Esophagus (tissue), 2 donors: ENCODE data around the gene RGS9BP. TPM values are rescaled to one million over a fixed set of nuclear protein-coding genes. Genes with fewer than 3 reads are reported as not detected.
A peak's percentile ranks its signal among the peaks of the same experiment; 100 is the strongest.

ENCODE experiments used
- H3K27ac ChIP-seq, 2 donors: one replicate each; pipeline ENCODE4 v1.5.1; 2013; ENCODE audit warnings: low read depth in 2 of 2, mild to moderate bottlenecking in 2 of 2, inconsistent platforms in 1 of 2, low read length in 1 of 2, moderate library complexity in 1 of 2
- H3K27me3 ChIP-seq, 2 donors: one replicate each; pipeline ENCODE4 v1.6.1; 2013; ENCODE audit warnings: low read length in 2 of 2, control low read depth in 1 of 2, mild to moderate bottlenecking in 1 of 2; ENCODE audit not compliant: insufficient read depth in 2 of 2, control insufficient read depth in 1 of 2
- H3K36me3 ChIP-seq, 2 donors: one replicate each; pipeline ENCODE4 v1.6.1; 2013; ENCODE audit warnings: low read length in 1 of 2; ENCODE audit not compliant: control insufficient read depth in 2 of 2, insufficient read depth in 2 of 2
- H3K4me1 ChIP-seq, 2 donors: one replicate each; pipeline ENCODE4 v1.6.1; 2013; ENCODE audit warnings: low read length in 1 of 2; ENCODE audit not compliant: control insufficient read depth in 2 of 2, insufficient read depth in 2 of 2
- H3K4me3 ChIP-seq, 2 donors: one replicate each; pipeline ENCODE4 v1.5.1; 2013; ENCODE audit warnings: low read length in 2 of 2, mild to moderate bottlenecking in 2 of 2, low read depth in 1 of 2, moderate library complexity in 1 of 2
- H3K9me3 ChIP-seq, 2 donors: one replicate each; pipeline ENCODE4 v1.6.1; 2013; ENCODE audit warnings: mild to moderate bottlenecking in 2 of 2, low read depth in 1 of 2, low read length in 1 of 2, moderate library complexity in 1 of 2; ENCODE audit not compliant: control insufficient read depth in 2 of 2, insufficient read depth in 1 of 2
- WGBS, 2 donors: extraction: QIAGEN DNeasy Blood & Tissue Kit; methylation state at CpG; one replicate each; pipeline ENCODE4 v1.1.7; 2013; 5-methylcytosine and 5-hydroxymethylcytosine counted together
- polyA plus RNA-seq, 2 donors: library from polyadenylated mRNA; stranded (reverse); fragments of 200-250 nt; gene quantifications; one replicate each; pipeline ENCODE4 v1.2.3, GENCODE V29; 2013
- donor health status: healthy with polysubstance abuse.
- donor health status: Bipolar disorder and iron deficiency.

RGS9BP gene
- polyA plus RNA-seq = under 1 TPM; 0.12 to 0.37 TPM

GRCh38 chr19:32675720-32676185, at the start of gene RGS9BP:
RGS9BP (plus strand) TSS chr19:32675848; CDS start chr19:32676264, 416 bp downstream.
- Histone ChIP-seq H3K36me3 (no peaks in the 10 kb centered on the region), H3K4me3 (peak within 1 kb of the TSS; percentile 66 to 95), H3K27me3 (no peaks in the 10 kb centered on the region), H3K4me1 (peaks cover 8 to 25% of the 10 kb centered on the region in 2 donors), H3K27ac (peak within 1 kb of the TSS; percentile 86 to 90), H3K9me3 (no peaks in the 10 kb centered on the region)
- WGBS, 2 donors = 1 to 2% methylated on average over 52 to 53 of the region's 53 CpGs

GRCh38 chr19:32626969-32627368, 48.7 kb upstream of the RGS9BP start:
- no peaks in the 10 kb centered on the region for H3K9me3 ChIP-seq
- no peak overlapping the region for H3K4me3 ChIP-seq
- no peaks in the 10 kb centered on the region for H3K27me3 ChIP-seq
- peaks cover 15 to 44% of the 10 kb centered on the region in 2 donors for H3K36me3 ChIP-seq
- H3K27ac ChIP-seq = no peak overlapping the region
- 92 to 97% methylated on average over 4 of the region's 4 CpGs for WGBS, 2 donors
- no peaks in the 10 kb centered on the region for H3K4me1 ChIP-seq

- H3K27me3 ChIP-seq = no peaks in the 10 kb centered on the region
- 89 to 90% methylated on average over 15 of the region's 15 CpGs for WGBS, 2 donors
- peaks cover 15 to 38% of the 10 kb centered on the region in 2 donors for H3K36me3 ChIP-seq
- no peaks in the 10 kb centered on the region for H3K9me3 ChIP-seq
- no peaks in the 10 kb centered on the region for H3K4me1 ChIP-seq
- no peak overlapping the region for H3K4me3 ChIP-seq
- no peak overlapping the region for H3K27ac ChIP-seq
Observed at GRCh38 chr19:32627714-32628270, 47.9 kb upstream of the RGS9BP start.

- Histone ChIP-seq H3K4me1 (no peaks in the 10 kb centered on the region), H3K27me3 (no peaks in the 10 kb centered on the region), H3K9me3 (no peaks in the 10 kb centered on the region), H3K4me3 (no peak overlapping the region), H3K27ac (no peak overlapping the region), H3K36me3 (peaks cover 15 to 36% of the 10 kb centered on the region in 2 donors)
- 80 to 88% methylated on average over 14 of the region's 14 CpGs for WGBS, 2 donors
Observed at GRCh38 chr19:32630338-32630737, 45.3 kb upstream of the RGS9BP start.

GRCh38 chr19:32631381-32631780, 44.3 kb upstream of the RGS9BP start:
- no peak overlapping the region for H3K4me3 ChIP-seq
- no peaks in the 10 kb centered on the region for H3K4me1 ChIP-seq
- no peaks in the 10 kb centered on the region for H3K9me3 ChIP-seq
- WGBS, 2 donors = 94 to 96% methylated on average over 15 of the region's 15 CpGs
- peaks cover 19 to 39% of the 10 kb centered on the region in 2 donors for H3K36me3 ChIP-seq
- H3K27ac ChIP-seq = no peak overlapping the region
- no peaks in the 10 kb centered on the region for H3K27me3 ChIP-seq

GRCh38 chr19:32637480-32637879, 38.2 kb upstream of the RGS9BP start:
- H3K9me3 ChIP-seq = no peaks in the 10 kb centered on the region
- WGBS, 2 donors = 88 to 92% methylated on average over 14 of the region's 14 CpGs
- no peaks in the 10 kb centered on the region for H3K27me3 ChIP-seq
- H3K4me3 ChIP-seq = no peak overlapping the region
- peaks cover 15 to 40% of the 10 kb centered on the region in 2 donors for H3K36me3 ChIP-seq
- H3K27ac ChIP-seq = no peak overlapping the region
- H3K4me1 ChIP-seq = no peaks in the 10 kb centered on the region

GRCh38 chr19:32638625-32639024, 37.0 kb upstream of the RGS9BP start:
- Histone ChIP-seq H3K4me3 (no peak overlapping the region), H3K9me3 (no peaks in the 10 kb centered on the region), H3K27ac (no peak overlapping the region), H3K36me3 (peaks cover 18 to 48% of the 10 kb centered on the region in 2 donors), H3K27me3 (no peaks in the 10 kb centered on the region), H3K4me1 (no peaks in the 10 kb centered on the region)
- WGBS, 2 donors = 97 to 98% methylated on average over 13 of the region's 13 CpGs

GRCh38 chr19:32642771-32643170, 32.9 kb upstream of the RGS9BP start:
- no peaks in the 10 kb centered on the region for H3K4me1 ChIP-seq
- H3K27me3 ChIP-seq = no peaks in the 10 kb centered on the region
- no peaks in the 10 kb centered on the region for H3K9me3 ChIP-seq
- no peak overlapping the region for H3K4me3 ChIP-seq
- 73 to 81% methylated on average over 12 of the region's 12 CpGs for WGBS, 2 donors
- H3K27ac ChIP-seq = no peak overlapping the region
- H3K36me3 ChIP-seq = peaks cover 16 to 45% of the 10 kb centered on the region in 2 donors

GRCh38 chr19:32646556-32646955, 29.1 kb upstream of the RGS9BP start:
- no peak overlapping the region for H3K27ac ChIP-seq
- no peak overlapping the region for H3K4me3 ChIP-seq
- peaks cover 8 to 39% of the 10 kb centered on the region in 2 donors for H3K36me3 ChIP-seq
- 89% methylated on average over 6 of the region's 6 CpGs for WGBS, 2 donors
- no peaks in the 10 kb centered on the region for H3K4me1 ChIP-seq
- no peaks in the 10 kb centered on the region for H3K27me3 ChIP-seq
- H3K9me3 ChIP-seq = no peaks in the 10 kb centered on the region

- Histone ChIP-seq H3K27me3 (no peaks in the 10 kb centered on the region), H3K4me3 (no peak overlapping the region), H3K27ac (no peak overlapping the region), H3K4me1 (no peaks in the 10 kb centered on the region), H3K9me3 (no peaks in the 10 kb centered on the region), H3K36me3 (peaks cover 8 to 36% of the 10 kb centered on the region in 2 donors)
- 84 to 87% methylated on average over 8 of the region's 8 CpGs for WGBS, 2 donors
Observed at GRCh38 chr19:32647361-32647760, 28.3 kb upstream of the RGS9BP start.
